Tibial nerve (tissue), 4 donors: ENCODE data around the gene VIPR2. TPM values are rescaled to one million over a fixed set of nuclear protein-coding genes. Genes with fewer than 3 reads are reported as not detected.

Experiments used
- DNase-seq, 2 donors: peaks; one replicate each; pipeline ENCODE4 v3.0.0-alpha.2; 2019; ENCODE audit warnings: low spot score in 2 of 2
- H3K27ac ChIP-seq, 4 donors: fragments of 200-600 bp; sonication (generic) in 3 of 4; one replicate each; pipeline ENCODE4 v1.5.1; 2017 to 2019; ENCODE audit warnings: mild to moderate bottlenecking in 1 of 4
- H3K27me3 ChIP-seq, 2 donors: fragments of 200-600 bp; sonication (generic) in 1 of 2; one replicate each; pipeline versions ENCODE4 v1.5.1 to v1.6.0; 2017 to 2019
- H3K36me3 ChIP-seq, 3 donors: fragments of 200-600 bp; sonication (generic); one replicate each; pipeline ENCODE4 v1.5.1; 2018 to 2019
- H3K4me1 ChIP-seq, 4 donors: fragments of 200-600 bp; sonication (generic) in 3 of 4; one replicate each; pipeline ENCODE4 v1.5.1; 2017 to 2019
- H3K4me3 ChIP-seq, 4 donors: fragments of 200-600 bp; sonication (generic) in 3 of 4; one replicate each; pipeline ENCODE4 v1.5.1; 2017 to 2019; ENCODE audit warnings: mild to moderate bottlenecking in 1 of 4, moderate library complexity in 1 of 4
- H3K9me3 ChIP-seq, 4 donors: fragments of 200-600 bp; sonication (generic) in 3 of 4; one replicate each; pipeline ENCODE4 v1.5.1; 2017 to 2019
- EP300 ChIP-seq, 2 donors: sonication (generic); formaldehyde crosslinking; IDR thresholded peaks; one replicate each; pipeline ENCODE4 v1.6.1; 2017; ENCODE audit warnings: antibody characterized with exemption in 2 of 2, mild to moderate bottlenecking in 1 of 2
- POLR2A ChIP-seq, 2 donors: fragments of 450-650 bp; IDR thresholded peaks; one replicate each; pipeline ENCODE4 v1.6.1; 2017; ENCODE audit warnings: antibody characterized with exemption in 2 of 2, mild to moderate bottlenecking in 2 of 2, moderate library complexity in 2 of 2
- WGBS, 2 donors: methylation state at CpG; one replicate each; pipeline ENCODE4 v1.1.5; 2018; 5-methylcytosine and 5-hydroxymethylcytosine counted together
- total RNA-seq, 4 donors: library from RNA; depleted of rRNA; stranded (reverse); fragments of >200 nt; gene quantifications; one replicate each; pipeline ENCODE4 v1.1.0, GENCODE V29; 2016
- TF ChIP-seq, protein P1 (sequence below), 5 experiments: fragments of 200-600 bp in 3 of 5; fragments of 450-650 bp in 2 of 5; sonication (generic) in 3 of 5; IDR thresholded peaks; one replicate each; pipeline ENCODE4 v1.5.1; 2016 to 2019; ENCODE audit warnings: antibody characterized with exemption in 5 of 5, mild to moderate bottlenecking in 3 of 5, moderate library complexity in 2 of 5

The VIPR2 gene
- total RNA-seq, 4 donors from 2014 or later, result 0.22 to 3.6 (median 2.9) TPM

DNA sequence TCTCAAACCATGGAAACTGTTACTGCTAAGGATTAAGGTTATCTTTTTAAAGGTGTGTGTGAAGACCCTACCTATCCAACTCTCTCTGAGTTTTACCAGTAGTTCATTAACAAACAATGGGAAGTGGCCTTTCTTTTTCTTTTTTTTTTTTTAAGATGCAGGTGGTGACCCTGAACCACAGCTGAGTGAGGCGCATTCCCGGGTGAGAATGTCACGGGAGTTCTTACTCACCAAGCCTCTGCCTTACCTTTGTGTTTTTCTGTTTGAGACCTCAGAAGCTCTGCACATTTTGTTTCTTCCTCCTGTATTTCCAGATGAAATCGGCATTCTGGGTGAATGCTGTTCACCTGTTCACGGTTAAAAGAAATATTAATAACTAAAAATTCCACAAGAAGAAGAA lies 2.5 kb downstream of the VIPR2 start:
- 80 to 83% methylated on average over 5 of the region's 5 CpGs for WGBS, 2 donors
- peaks cover 0 to 26% (median 2%) of the 10 kb centered on the region in 4 donors for H3K4me1 ChIP-seq
- no peak overlapping the region for H3K27ac ChIP-seq

DNA sequence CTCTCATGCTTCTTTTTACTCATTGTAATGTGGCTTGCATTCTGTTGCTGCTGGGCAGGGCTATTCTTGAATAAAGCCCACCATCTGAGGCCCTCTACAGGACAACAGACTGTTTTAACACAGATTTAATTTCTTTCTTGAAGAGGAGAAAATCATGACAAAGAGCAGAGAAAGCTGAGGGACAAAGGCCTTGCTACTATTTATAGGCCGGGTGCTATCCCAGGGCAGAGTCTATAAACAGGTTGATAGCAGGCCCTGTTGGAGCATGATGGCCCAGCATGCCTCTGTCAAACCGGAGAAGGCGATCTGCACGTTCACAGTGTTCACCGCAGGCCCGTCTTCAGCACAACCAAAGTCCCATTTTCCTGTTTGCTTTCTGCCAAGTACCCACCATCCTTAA lies 3.0 kb downstream of the VIPR2 start:
- DNase-seq, result no peak
- Histone ChIP-seq H3K27ac (no peak overlapping the region), H3K36me3 (no peaks in the 10 kb centered on the region), H3K9me3 (no peaks in the 10 kb centered on the region), H3K27me3 (peaks cover 0 to 46% of the 10 kb centered on the region in 2 donors), H3K4me3 (no peak overlapping the region), H3K4me1 (peaks cover 0 to 26% (median 2%) of the 10 kb centered on the region in 4 donors)
- TF ChIP-seq EP300 (IDR thresholded peaks at IDR 0.05) (no peak), POLR2A (IDR thresholded peaks at IDR 0.05) (no peak)
- TF ChIP-seq, protein P1, sequence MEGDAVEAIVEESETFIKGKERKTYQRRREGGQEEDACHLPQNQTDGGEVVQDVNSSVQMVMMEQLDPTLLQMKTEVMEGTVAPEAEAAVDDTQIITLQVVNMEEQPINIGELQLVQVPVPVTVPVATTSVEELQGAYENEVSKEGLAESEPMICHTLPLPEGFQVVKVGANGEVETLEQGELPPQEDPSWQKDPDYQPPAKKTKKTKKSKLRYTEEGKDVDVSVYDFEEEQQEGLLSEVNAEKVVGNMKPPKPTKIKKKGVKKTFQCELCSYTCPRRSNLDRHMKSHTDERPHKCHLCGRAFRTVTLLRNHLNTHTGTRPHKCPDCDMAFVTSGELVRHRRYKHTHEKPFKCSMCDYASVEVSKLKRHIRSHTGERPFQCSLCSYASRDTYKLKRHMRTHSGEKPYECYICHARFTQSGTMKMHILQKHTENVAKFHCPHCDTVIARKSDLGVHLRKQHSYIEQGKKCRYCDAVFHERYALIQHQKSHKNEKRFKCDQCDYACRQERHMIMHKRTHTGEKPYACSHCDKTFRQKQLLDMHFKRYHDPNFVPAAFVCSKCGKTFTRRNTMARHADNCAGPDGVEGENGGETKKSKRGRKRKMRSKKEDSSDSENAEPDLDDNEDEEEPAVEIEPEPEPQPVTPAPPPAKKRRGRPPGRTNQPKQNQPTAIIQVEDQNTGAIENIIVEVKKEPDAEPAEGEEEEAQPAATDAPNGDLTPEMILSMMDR (IDR thresholded peaks at IDR 0.05), result no peak
- 64 to 70% methylated on average over 6 of the region's 6 CpGs for WGBS, 2 donors

More for the DNA sequence above, 2.5 kb downstream of the VIPR2 start:
- DNase-seq, result no peak
- H3K36me3 ChIP-seq, result no peaks in the 10 kb centered on the region
- peaks cover 0 to 46% of the 10 kb centered on the region in 2 donors for H3K27me3 ChIP-seq
- TF ChIP-seq, protein P1 (IDR thresholded peaks at IDR 0.05), result no peak
- TF ChIP-seq EP300 (IDR thresholded peaks at IDR 0.05), result no peak
- no peak for TF ChIP-seq POLR2A (IDR thresholded peaks at IDR 0.05)
- no peak overlapping the region for H3K4me3 ChIP-seq
- H3K9me3 ChIP-seq, result no peaks in the 10 kb centered on the region

DNA sequence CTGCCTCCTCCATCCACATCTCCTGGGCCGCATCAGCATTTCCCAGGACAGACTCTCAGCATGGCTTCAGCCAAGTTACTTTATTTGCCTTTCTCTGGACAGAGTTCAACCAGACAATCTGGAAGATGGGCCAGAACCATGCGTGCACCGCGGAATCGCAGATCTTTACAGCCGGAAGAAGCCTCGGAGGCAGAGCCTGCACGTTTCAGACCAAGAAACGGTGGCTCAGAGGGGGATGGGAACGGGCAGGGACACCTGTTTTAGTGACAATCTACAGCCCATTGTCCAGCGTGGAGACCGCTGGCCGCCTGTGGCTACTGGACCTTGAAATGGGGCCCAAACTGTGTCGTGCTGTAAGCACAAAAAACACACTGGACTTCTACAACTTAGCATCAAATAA lies 3.5 kb downstream of the VIPR2 start:
- H3K9me3 ChIP-seq, result no peaks in the 10 kb centered on the region
- no peak for DNase-seq
- no peak for TF ChIP-seq EP300 (IDR thresholded peaks at IDR 0.05)
- TF ChIP-seq POLR2A (IDR thresholded peaks at IDR 0.05), result no peak
- peaks cover 0 to 26% (median 2%) of the 10 kb centered on the region in 4 donors for H3K4me1 ChIP-seq
- H3K27me3 ChIP-seq, result peaks cover 0 to 45% of the 10 kb centered on the region in 2 donors
- H3K27ac ChIP-seq, result no peak overlapping the region
- WGBS, 2 donors, result 66 to 75% methylated on average over 14 of the region's 14 CpGs
- H3K4me3 ChIP-seq, result no peak overlapping the region
- H3K36me3 ChIP-seq, result no peaks in the 10 kb centered on the region

DNA sequence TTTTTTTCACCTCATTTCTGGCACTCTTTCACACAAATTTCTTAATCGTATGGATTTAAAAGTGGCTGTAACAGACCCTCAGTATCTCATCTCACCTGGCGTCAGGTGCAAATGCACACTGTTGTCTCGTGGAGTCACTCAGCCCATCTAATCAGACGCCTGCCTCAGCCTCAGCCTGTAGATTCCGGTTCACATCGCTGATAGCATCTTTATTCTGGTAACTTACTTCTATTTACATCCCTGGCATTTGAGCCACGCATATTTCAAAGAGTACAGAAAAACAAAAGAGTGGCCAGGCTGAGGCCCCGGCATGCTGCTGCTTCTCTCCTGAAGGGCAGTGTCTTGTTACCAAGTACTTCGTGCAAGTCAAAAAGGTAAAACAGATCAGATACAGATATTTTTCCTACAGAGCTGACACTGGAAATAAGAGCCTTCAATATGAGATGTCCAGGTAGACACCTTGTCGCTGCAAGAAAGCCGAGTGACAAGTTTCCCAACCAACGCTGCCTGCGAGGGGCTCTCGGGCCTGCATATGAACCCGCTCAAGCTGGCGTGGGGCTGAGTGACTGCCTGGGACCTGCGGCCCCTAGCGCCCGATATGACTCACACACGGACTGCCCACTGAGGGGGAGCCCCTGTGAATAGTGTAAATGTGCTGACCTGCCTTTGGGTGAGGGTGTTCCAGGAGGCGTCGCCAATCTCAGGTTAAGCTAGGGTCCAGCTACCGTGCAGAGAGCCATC lies 4.3 kb downstream of the VIPR2 start:
- no peak for DNase-seq
- WGBS, 2 donors, result 88 to 89% methylated on average over 21 to 23 of the region's 23 CpGs
- H3K27ac ChIP-seq, result no peak overlapping the region
- H3K36me3 ChIP-seq, result no peaks in the 10 kb centered on the region
- peaks cover 0 to 37% of the 10 kb centered on the region in 2 donors for H3K27me3 ChIP-seq
- no peak overlapping the region for H3K4me3 ChIP-seq
- H3K4me1 ChIP-seq, result peaks cover 0 to 22% (median 2%) of the 10 kb centered on the region in 4 donors
- TF ChIP-seq, protein P1 (IDR thresholded peaks at IDR 0.05), result no peak
- TF ChIP-seq POLR2A (IDR thresholded peaks at IDR 0.05) (no peak), EP300 (IDR thresholded peaks at IDR 0.05) (no peak)
- H3K9me3 ChIP-seq, result no peaks in the 10 kb centered on the region

DNA sequence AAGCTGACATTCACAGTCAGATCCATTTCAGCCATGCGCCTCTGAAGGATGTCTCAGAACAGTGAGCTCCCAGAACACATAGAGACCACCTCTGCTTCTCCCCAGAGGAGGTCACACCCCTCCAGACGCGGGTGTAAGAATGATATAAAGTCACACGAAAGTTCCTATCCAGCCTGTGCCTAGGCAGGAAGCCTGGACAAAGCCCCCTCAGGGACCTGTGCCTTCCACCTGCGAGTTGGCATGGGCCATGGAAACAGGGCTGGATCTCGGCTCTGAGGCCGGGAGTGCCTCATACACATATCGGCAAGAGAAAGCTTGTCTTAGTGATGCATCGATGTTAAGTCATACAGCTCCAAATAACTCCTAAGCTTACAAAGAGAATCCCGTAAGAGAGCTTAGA lies 5.0 kb downstream of the VIPR2 start:
- DNase-seq, result no peak
- Histone ChIP-seq H3K27me3 (peaks cover 0 to 33% of the 10 kb centered on the region in 2 donors), H3K27ac (no peak overlapping the region), H3K4me3 (no peak overlapping the region), H3K9me3 (no peaks in the 10 kb centered on the region), H3K36me3 (no peaks in the 10 kb centered on the region), H3K4me1 (peaks cover 0 to 15% (median 2%) of the 10 kb centered on the region in 4 donors)
- WGBS, 2 donors, result 90 to 93% methylated on average over 10 of the region's 10 CpGs
- no peak for TF ChIP-seq EP300 (IDR thresholded peaks at IDR 0.05)
- no peak for TF ChIP-seq POLR2A (IDR thresholded peaks at IDR 0.05)
- TF ChIP-seq, protein P1 (IDR thresholded peaks at IDR 0.05), result no peak
